ENCODE results near the gene IFI30.

IFI30 gene

GRCh38 chr19:18173572-18174288 is at the start of gene IFI30:
Gene IFI30 (plus strand): TSS chr19:18173813. CDS start chr19:18173842, 29 bp downstream.
- DNase-seq = peak; percentile 89

GRCh38 chr19:18123819-18124218 is 49.8 kb upstream of the IFI30 start:
- DNase-seq = no peak

GRCh38 chr19:18126097-18126496 is 47.5 kb upstream of the IFI30 start:
- DNase-seq = peak; percentile 43

- DNase-seq = peak; percentile 60
Observed at GRCh38 chr19:18128044-18128443, 45.6 kb upstream of the IFI30 start.

- DNase-seq = no peak
Observed at GRCh38 chr19:18128805-18129204, 44.8 kb upstream of the IFI30 start.

DNA sequence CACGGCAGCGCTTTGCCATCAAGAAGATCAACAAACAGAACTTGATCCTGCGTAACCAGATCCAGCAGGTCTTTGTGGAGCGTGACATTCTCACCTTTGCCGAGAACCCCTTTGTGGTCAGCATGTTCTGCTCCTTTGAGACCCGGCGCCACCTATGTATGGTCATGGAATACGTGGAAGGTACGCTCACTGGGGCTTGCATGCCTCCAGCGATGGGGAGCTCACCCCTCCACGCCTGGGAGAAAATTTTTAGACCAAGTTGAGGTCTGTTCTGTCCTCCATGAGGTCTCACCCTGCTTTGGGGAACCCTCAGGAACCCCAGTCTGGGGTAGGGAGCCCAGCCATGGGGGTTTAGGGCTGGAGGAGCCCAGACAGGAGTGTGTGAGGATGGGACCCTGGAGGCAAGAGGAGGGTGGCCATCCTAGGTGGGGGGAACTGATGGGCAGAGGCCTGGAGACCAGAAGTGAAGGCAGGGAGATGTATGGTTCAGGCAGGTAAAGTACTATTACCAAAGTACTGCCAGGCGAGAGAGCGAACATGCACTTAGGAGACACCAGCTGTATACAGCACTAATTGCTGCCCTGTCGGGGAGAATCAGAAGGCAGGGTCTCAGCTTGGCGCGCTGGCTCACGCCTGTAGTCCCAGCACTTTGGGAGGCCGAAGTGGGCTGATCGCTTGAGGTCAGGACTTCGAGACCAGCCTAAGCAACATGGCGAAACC is 42.9 kb upstream of the IFI30 start:
- DNase-seq = no peak

GRCh38 chr19:18131841-18132596 is 41.6 kb upstream of the IFI30 start:
- no peak for DNase-seq

GRCh38 chr19:18135712-18136584 is 37.7 kb upstream of the IFI30 start:
- no peak for DNase-seq

DNA sequence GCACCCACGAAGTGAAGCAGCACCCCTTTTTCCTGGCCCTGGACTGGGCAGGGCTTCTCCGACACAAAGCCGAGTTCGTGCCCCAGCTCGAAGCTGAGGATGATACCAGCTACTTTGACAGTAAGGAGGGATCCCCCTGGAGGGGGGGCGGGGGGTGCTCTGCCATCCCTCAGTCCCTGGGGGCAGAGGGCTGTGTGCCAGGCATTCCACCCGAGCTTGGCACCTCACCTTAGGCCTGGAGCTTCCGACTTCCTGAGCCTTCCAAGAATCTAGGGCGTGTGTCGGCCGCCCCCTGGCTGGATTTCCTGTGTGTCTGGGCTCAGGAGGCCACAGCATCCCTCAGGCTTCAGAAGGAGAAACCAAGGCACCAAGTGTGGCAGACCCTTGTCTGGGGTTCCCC is 36.4 kb upstream of the IFI30 start:
- no peak for DNase-seq

DNA sequence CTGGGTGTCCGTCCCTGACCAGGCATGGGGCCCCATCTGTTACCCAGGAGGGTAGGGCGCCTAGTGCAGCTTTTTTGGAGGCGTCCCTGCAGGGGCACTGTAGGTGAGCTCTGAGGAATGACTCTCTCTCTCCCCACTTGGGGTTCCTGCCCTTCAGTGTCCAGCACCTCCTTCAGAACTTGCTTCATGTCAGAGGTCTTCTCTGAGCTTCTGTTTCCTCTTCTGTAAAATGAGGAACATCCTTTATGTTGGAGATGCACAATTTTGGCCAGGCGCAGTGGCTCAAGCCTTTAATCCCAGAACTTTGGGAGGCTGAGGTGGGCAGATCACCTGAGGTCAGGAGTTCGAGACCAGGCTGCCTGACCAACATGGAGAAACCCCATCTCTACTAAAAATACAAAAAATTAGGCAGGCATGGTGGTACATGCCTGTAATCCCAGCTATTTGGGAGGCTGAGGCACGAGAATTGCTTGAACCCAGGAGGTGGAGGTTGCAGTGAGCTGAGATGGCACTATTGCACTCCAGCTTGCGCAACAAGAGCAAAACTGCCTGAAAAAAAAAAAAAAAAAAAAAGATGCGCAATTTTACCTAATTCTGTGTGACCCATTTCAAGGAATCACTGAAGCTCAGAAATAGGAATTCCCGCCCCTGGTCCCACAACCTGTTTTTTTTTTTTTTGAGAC is 35.8 kb upstream of the IFI30 start:
- DNase-seq = peak; percentile 25

GRCh38 chr19:18140473-18140872 is 33.1 kb upstream of the IFI30 start:
- no peak for DNase-seq

- peak; percentile 37 for DNase-seq
Observed at GRCh38 chr19:18141031-18141430, 32.6 kb upstream of the IFI30 start.

GRCh38 chr19:18143902-18144301 is 29.7 kb upstream of the IFI30 start:
- DNase-seq = no peak

DNA sequence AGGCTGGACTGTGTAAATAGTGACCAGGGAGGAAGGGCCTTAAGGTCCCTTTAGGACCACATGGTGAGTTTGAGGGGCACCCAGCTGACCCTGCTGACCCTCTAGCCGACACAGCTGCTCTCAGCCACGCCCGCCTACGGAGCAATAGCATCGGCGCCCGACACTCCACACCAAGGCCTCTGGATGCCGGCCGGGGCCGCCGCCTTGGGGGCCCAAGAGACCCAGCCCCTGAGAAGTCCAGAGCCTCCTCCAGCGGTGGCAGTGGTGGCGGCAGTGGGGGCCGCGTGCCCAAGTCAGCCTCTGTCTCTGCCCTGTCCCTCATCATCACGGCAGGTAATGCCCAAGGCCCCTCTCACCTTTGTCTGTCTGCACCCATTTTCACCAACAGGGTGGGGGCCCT is 29.3 kb upstream of the IFI30 start:
- no peak for DNase-seq

DNA sequence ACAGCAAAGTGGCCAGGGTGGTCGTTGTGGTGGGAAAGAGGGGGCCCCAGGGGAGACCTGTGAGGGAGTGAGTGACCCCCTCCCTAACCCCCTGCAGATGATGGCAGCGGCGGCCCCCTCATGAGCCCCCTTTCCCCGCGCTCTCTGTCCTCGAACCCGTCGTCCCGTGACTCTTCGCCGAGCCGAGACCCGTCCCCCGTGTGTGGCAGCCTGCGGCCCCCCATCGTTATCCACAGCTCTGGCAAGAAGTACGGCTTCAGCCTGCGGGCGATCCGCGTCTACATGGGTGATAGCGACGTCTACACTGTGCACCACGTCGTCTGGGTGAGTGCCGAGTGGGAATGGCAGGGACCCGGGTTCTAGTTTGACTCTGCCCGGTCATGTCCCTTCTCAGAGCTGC is 28.7 kb upstream of the IFI30 start:
- DNase-seq = no peak

DNA sequence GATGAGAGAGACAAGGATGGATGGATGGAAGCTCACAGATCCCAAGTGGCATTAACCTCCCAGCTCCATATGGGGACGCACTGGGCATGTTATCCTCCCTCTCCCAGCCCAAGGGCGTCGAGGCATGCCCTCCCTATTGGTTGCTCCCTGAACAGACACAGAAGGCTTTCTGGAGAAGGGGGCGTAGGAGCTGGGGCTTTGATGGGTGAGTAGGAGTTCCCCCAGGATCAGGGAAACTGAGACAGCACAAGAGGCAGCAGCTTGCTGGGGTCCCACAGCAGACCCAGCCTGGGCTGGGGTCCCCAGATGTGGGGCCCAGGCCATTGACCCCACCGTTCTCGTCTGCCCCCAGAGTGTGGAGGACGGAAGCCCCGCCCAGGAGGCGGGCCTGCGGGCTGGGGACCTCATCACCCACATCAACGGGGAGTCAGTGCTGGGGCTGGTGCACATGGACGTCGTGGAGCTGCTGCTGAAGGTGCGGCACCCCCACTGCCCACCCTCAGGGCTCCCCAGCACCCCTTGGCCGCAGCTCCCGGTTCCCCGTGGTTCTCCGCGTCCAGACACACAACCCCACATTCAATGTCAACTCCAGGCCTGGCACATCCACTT is 28.1 kb upstream of the IFI30 start:
- no peak for DNase-seq

- DNase-seq = no peak
Observed at GRCh38 chr19:18147396-18147795, 26.2 kb upstream of the IFI30 start.

DNA sequence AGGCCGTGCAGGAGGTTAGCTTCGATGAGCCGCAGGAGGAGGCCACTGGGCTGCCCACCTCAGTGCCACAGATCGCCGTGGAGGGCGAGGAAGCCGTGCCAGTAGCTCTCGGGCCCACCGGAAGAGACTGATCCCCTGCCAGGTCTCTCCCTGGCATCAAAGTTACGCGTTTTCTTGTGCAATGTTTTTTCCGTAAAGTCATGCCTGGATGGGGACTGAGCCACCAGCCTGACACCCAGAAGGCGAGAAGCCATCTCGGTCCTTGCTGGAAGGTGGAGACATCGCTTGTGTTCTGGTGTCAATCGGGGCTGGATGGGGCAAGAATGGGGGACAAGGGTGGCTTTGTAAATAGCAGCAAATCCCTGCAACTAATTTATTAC is 24.0 kb upstream of the IFI30 start:
- no peak for DNase-seq

DNA sequence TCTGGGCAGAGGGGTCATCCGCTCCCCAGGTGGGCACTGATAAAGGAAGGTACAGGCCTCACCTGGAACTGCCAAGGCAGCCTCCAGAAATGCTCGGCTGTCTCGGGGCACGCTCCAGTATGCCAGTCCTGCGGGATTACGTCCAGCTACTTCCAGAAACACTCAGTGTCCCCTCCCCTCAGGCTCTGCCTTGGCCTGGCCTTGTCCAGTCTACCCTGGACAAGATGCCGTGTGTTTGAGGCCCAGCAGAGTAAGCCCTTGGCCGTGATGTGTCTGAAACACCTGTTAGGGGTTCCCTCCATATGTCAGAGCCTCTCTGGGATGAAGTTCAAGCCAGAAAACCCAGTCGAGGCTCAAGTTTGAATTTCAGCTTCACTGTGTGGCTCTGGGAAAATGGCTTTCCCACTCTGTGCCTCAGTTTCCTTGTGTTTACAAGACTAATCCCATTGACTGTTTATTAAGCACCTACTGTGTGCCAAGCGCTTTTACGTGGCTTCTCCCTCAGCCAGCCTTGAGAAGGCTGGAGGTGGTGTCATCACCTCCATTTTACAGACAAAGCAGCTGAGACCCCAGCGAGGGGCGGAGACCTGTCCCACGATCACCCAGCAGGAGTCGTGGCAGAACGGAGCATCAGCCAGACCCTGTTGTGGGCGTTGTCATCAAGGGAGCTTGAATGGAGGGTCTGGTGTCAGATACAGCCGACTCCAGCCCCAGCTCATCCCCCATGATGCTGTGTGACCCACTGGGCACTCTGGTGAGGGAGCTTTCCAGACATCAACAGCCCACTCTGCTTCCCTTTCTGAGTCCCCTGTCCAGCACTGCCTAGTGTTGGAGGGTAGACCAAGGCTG is 22.6 kb upstream of the IFI30 start:
- DNase-seq = no peak

GRCh38 chr19:18152442-18152816 is 21.2 kb upstream of the IFI30 start:
- peak; percentile 100 for DNase-seq

Measured in inflammatory macrophage treated with lipopolysaccharide for 4 hours (primary cell).